Epithelial cell of esophagus (primary cell): ENCODE data around the gene BNC2.

Experiments used
- DNase-seq: peaks from one replicate; pipeline ENCODE4 v3.0.0; 2010; ENCODE audit warnings: low read depth
- H3K4me3 ChIP-seq: 2 replicates; pipeline ENCODE4 v1.5.1; 2011; ENCODE audit warnings: mild to moderate bottlenecking, low read length, control low read depth
- CTCF ChIP-seq: IDR thresholded peaks from 2 replicates; pipeline ENCODE4 v1.5.1; 2011; ENCODE audit warnings: low read depth, mild to moderate bottlenecking, low read length, control low read depth, inconsistent platforms; ENCODE audit not compliant: insufficient read depth; ENCODE audit errors: missing control alignments

The BNC2 gene

GRCh38 chr9:16693616-16694015 is 176.9 kb downstream of the BNC2 start:
- no peak for TF ChIP-seq CTCF
- H3K4me3 ChIP-seq = no peak overlapping the region
- no peak for DNase-seq

- DNase-seq = no peak
- no peak overlapping the region for H3K4me3 ChIP-seq
- TF ChIP-seq CTCF = no peak
Observed at GRCh38 chr9:16690628-16691027, 179.8 kb downstream of the BNC2 start.

GRCh38 chr9:16690205-16690604 is 180.3 kb downstream of the BNC2 start:
- DNase-seq = no peak
- no peak overlapping the region for H3K4me3 ChIP-seq
- no peak for TF ChIP-seq CTCF

GRCh38 chr9:16689351-16689938 is 181.0 kb downstream of the BNC2 start:
- no peak overlapping the region for H3K4me3 ChIP-seq
- DNase-seq = no peak
- TF ChIP-seq CTCF = no peak

GRCh38 chr9:16688814-16689213 is 181.7 kb downstream of the BNC2 start:
- DNase-seq = no peak
- no peak for TF ChIP-seq CTCF
- no peak overlapping the region for H3K4me3 ChIP-seq

- no peak for TF ChIP-seq CTCF
- no peak for DNase-seq
- H3K4me3 ChIP-seq = no peak overlapping the region
Observed at GRCh38 chr9:16687678-16688369, 182.6 kb downstream of the BNC2 start.

- H3K4me3 ChIP-seq = no peak overlapping the region
- TF ChIP-seq CTCF = no peak
Observed at GRCh38 chr9:16683326-16683725, 187.1 kb downstream of the BNC2 start.

More at GRCh38 chr9:16683326-16683725, 187.1 kb downstream of the BNC2 start:
- DNase-seq = no peak
